ENCODE results near the gene HMCN1.

- TF ChIP-seq CHD2 (IDR thresholded peaks at IDR 0.05; ENCODE audit: low read length, partially characterized antibody): no peak
- TF ChIP-seq SIN3A (IDR thresholded peaks at IDR 0.05; ENCODE audit: borderline replicate concordance, low read depth, low read length): no peak
- TF ChIP-seq YY1 (IDR thresholded peaks at IDR 0.05; ENCODE audit: low read depth): no peak
- TF ChIP-seq, protein P1, sequence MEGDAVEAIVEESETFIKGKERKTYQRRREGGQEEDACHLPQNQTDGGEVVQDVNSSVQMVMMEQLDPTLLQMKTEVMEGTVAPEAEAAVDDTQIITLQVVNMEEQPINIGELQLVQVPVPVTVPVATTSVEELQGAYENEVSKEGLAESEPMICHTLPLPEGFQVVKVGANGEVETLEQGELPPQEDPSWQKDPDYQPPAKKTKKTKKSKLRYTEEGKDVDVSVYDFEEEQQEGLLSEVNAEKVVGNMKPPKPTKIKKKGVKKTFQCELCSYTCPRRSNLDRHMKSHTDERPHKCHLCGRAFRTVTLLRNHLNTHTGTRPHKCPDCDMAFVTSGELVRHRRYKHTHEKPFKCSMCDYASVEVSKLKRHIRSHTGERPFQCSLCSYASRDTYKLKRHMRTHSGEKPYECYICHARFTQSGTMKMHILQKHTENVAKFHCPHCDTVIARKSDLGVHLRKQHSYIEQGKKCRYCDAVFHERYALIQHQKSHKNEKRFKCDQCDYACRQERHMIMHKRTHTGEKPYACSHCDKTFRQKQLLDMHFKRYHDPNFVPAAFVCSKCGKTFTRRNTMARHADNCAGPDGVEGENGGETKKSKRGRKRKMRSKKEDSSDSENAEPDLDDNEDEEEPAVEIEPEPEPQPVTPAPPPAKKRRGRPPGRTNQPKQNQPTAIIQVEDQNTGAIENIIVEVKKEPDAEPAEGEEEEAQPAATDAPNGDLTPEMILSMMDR (IDR thresholded peaks at IDR 0.05): no peak
- TF ChIP-seq EZH2phosphoT487 (IDR thresholded peaks at IDR 0.05; ENCODE audit: borderline replicate concordance, low read depth): no peak
- TF ChIP-seq ELF1 (IDR thresholded peaks at IDR 0.05): no peak
- TF ChIP-seq USF2 (IDR thresholded peaks at IDR 0.05; ENCODE audit: borderline replicate concordance, low read depth, low read length): no peak
- TF ChIP-seq, protein P2, sequence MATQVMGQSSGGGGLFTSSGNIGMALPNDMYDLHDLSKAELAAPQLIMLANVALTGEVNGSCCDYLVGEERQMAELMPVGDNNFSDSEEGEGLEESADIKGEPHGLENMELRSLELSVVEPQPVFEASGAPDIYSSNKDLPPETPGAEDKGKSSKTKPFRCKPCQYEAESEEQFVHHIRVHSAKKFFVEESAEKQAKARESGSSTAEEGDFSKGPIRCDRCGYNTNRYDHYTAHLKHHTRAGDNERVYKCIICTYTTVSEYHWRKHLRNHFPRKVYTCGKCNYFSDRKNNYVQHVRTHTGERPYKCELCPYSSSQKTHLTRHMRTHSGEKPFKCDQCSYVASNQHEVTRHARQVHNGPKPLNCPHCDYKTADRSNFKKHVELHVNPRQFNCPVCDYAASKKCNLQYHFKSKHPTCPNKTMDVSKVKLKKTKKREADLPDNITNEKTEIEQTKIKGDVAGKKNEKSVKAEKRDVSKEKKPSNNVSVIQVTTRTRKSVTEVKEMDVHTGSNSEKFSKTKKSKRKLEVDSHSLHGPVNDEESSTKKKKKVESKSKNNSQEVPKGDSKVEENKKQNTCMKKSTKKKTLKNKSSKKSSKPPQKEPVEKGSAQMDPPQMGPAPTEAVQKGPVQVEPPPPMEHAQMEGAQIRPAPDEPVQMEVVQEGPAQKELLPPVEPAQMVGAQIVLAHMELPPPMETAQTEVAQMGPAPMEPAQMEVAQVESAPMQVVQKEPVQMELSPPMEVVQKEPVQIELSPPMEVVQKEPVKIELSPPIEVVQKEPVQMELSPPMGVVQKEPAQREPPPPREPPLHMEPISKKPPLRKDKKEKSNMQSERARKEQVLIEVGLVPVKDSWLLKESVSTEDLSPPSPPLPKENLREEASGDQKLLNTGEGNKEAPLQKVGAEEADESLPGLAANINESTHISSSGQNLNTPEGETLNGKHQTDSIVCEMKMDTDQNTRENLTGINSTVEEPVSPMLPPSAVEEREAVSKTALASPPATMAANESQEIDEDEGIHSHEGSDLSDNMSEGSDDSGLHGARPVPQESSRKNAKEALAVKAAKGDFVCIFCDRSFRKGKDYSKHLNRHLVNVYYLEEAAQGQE (IDR thresholded peaks at IDR 0.05; ENCODE audit: low read depth, low read length): no peak
- no peak for TF ChIP-seq POLR2AphosphoS5 (IDR thresholded peaks at IDR 0.05; ENCODE audit: low read depth, low read length)
- no peak for TF ChIP-seq FOXM1 (IDR thresholded peaks at IDR 0.05; ENCODE audit: low read depth)
- no peak for TF ChIP-seq GABPA (IDR thresholded peaks at IDR 0.05; ENCODE audit: low read depth)
These were observed 126.7 kb downstream of the HMCN1 start for GRCh38 chr1:185860859-185861258.
